SKM-1 (cell line): ENCODE measurements around the gene FAM185A.
"Not testable (repeated sequence)": the region's sequence is repeated elsewhere in the genome, so short reads cannot be mapped to it uniquely, and the experiment has no call there.

ENCODE experiments used
- DNase-seq: peaks from one replicate; lab custom pipeline; 2025; ENCODE audit not compliant: unreplicated experiment; lab: John Stamatoyannopoulos, UW

Gene FAM185A

DNA sequence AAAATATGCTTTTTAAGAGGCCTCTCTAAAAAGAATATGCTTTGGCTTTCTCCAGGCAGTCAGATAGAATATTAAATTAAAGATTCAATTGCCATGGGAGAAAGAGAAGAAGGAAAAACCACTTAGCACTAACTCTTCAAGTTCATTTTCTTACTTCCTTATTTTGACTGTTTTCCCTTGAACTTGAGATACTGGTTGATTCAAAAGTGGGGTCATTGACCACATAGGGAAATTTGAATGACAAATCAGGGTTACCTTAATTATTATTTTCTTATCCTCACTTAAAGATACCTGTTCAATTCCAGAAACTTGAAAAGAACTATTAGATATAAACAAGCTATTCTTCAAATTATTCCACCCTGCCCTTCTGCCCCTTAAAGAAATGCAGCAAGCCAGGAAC, 27.4 kb downstream of the FAM185A start:
- DNase-seq, result not testable (repeated sequence)

DNA sequence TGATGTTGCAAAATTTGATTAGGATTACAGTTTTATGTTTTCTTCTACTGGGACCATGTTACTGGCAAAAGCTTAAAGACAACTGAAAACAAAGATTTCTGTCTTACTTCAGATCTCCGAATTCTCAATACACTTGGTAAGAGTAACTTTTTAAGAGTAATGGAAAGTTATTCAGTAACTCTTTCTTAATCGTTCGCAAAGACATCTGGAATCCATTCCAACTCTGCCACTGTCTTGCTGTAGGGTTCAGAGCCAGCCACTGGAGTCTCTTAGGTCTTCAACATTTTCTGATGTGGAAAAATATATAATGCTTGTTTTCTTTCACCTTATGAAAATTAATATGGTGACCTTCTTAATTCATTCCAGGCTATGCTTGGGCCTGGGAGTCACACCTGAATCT, 29.9 kb downstream of the FAM185A start:
- DNase-seq, result not testable (repeated sequence)

DNA sequence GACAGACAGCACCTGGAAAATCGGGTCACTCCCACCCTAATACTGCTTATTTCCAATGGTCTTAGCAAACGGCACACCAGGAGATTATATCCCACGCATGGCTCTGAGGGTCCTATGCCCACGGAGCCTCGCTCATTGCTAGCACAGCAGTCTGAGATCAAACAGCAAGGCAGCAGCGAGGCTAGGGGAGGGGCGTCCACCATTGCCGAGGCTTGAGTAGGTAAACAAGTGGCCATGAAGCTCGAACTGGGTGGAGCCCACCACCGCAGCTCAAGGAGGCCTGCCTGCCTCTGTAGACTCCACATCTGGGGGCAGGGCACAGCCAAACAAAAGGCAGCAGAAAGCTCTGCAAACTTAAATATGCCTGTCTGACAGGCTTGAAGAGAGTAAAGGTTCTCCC, 32.1 kb downstream of the FAM185A start:
- not testable (repeated sequence) for DNase-seq

DNA sequence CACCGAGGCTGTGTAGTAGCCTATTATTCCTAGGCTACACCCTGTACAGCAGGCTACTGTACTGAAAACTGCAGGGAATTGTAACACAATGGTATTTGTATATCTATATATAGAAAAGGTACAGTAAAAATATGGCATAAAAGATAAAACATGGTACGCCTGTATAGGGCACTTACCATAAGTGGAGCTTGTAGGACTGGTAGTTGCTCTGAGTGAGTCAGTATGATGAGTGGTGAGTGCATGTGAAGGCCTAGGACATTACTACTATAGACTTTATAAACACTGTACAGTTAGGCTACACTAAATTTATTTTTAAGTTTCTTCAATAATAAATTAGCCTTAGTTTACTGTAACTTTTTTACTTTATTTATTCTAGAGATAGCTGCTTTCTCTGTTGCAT, 40.0 kb downstream of the FAM185A start:
- DNase-seq, result not testable (repeated sequence)

DNA sequence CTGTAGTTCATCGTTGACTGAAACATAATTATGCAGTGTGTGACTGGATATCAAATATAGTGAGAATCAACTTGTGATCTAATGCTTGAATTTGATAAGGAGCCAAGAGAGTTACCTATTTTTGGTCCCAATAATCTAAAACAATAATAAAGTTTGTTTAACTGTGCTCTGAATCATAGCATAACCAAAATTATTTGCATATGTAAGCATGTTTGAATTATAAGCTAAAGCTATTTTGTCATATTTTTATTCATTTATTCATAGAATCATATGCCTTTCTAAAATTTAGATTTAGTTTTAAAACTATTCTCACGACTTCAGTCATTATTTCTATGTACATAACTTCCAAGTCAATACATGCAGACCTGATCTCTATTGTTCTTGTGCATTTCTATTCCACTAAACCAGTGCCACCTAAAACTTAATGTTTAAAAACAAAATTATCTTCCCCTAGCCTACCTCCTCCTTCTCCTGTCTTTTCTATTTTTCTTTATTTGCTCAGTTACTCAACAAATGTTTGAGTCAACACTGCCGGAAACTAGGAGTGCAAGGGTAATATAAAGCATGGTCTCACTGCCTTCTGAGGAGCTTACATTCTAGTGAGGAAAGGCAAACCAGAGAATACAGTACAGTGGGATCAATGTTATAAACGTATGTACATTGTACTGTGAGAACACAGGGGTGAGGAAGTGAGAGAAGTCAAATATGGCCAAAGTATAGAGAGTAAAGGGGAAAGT, 41.7 kb downstream of the FAM185A start:
- DNase-seq, result not testable (repeated sequence)

DNA sequence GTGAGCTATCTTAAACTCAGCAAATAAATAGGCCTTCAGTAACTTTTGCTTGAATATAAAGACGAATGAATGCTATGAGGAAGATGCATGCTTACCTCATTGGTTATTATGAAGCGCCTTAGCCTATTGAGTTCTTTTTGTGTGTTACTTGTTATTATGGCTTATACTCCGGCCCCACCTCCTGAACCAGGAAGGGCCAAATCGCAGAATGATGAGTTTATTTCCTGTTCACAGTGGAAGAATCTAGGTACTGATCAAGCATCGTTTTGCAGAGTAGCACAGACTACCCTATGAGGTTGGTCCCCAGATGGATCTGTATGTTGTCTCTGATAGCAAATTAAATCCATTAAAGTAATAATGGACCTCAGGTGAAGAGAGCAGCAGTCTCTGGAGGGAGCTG, 42.6 kb downstream of the FAM185A start:
- DNase-seq, result not testable (repeated sequence)

DNA sequence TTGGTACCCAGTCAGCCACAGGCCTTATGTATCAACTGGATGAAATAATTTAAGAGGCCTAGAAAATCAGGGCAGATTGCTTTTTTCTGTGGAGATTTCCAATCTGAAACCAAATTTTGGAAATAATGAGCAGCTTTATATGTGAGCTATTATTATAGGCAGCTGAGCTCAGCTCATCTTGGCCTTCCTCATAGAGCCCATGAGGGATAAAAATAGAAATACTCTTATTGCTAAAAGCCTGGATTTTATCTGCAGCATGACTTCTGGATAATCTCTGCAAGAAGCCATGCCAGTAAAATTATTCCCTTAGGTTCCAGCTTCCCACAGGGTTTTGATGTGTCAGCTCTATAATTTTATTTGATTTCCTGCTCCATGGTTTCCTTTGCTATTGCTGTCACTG, 43.0 kb downstream of the FAM185A start:
- DNase-seq, result not testable (repeated sequence)

DNA sequence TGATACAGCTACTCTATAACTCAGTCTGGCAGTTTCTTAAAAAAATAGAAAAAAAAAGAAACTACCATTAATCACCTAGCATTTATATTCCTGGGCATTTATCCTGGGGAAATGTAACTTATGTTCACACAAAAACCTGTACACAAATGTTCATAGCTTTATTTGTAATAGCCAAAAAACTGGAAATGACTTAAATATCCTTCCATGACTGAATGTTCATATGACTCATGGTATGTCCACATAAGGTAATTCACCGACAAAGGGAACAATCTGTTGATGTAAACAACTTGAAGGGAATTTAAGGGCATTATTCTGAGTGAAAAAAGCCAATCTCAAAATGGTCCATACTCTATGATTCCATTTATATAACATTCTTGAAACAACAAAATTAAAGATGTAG, 45.8 kb downstream of the FAM185A start:
- DNase-seq, result not testable (repeated sequence)

DNA sequence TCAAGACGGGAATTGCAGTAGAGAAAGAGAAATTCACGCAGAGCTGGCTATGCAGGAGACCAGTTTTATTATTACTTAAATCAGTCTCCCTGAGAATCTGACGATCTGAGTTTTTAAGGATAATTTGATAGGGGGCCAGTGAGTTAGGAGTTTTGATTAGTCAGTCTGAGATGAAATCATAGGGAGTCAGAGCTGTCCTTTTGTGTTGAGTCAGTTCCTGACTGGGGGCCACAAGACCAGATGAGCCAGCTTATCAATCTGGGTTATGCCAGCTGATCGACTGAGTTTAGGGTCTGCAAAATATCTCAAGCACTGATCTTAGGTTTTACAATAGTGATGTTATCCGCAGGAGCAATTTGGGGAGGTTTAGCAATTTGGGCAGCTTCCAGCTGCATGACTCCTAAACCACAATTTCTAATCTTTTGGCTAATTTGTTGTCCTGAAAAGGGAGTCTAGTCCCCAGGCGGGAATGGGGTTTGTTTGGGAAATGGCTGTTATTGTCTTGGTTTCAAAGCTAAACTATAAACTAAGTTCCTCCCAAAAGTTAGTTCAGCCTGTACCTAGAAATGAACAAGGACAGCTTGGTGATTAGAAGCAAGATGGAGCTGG, 47.3 kb downstream of the FAM185A start:
- not testable (repeated sequence) for DNase-seq

DNA sequence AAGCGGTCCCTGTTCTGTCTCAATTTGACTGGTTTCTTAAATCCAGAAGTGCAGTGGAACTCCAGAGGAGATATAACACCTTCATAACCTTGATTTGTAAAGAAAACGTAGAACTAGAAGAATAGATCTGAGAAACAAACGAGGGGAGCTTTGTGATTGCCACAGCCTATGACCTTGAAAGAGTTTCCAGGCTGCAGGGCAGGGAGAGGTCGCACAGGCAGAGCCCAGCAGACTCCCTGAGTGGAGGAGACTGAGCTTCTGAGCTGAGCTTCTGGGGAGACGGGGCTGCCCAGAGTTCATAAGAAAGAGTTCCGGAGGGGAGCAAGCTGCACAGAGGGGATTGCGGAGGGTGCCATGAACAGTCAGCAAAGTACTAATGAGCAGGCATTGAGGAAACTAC, 57.8 kb downstream of the FAM185A start:
- no peak for DNase-seq

DNA sequence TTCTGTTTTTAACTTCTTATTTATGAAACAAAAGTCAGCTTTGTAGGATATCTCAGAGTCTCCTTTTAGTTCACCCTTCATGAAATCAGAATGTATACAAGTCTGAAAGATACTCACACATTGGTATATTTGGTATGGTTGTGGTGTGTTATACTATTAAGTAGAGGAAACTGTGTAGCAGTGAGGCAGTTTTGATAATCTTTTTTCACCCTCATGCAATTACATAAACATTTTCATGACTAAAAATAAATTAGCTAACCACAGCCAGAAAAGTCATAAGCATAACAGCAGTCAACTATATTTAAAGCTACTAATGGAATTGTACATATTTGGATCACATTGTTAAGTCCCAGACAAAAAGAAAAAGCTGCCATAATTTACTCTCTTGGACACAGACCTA, 62.1 kb downstream of the FAM185A start:
- DNase-seq, result no peak

DNA sequence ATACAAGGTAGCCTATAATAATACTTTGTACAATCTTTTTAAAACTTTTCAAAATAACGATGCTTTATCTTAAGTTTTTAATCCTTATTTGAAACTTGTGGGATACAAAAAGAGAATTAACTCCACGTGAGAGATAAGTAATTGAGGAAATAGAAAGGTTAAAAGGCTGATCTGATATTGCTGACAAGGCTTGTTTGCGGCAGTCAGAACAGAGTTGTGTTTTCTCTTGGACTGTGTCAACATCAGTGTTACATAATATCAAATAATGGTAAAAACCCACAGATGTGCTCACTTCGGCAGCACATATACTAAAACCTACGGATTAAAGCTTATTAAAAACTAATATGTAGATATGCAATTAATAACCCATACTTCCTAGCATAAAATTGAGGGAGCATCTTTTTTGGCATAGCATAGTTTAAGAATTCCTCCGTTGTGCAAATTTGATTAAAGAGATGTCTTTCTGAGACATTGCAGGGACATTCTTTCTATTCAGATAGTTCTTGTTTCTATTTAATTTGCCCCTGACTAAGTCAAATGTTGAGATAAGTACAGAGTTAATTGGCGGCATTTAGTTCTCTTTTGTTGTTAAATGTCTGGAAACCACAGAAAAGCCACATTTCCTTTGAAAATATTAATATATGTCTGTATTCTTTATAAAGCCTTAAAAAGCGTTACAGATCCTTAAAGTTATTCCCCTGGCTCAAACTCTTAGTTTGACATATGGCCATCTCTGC, 63.3 kb downstream of the FAM185A start:
- no peak for DNase-seq

DNA sequence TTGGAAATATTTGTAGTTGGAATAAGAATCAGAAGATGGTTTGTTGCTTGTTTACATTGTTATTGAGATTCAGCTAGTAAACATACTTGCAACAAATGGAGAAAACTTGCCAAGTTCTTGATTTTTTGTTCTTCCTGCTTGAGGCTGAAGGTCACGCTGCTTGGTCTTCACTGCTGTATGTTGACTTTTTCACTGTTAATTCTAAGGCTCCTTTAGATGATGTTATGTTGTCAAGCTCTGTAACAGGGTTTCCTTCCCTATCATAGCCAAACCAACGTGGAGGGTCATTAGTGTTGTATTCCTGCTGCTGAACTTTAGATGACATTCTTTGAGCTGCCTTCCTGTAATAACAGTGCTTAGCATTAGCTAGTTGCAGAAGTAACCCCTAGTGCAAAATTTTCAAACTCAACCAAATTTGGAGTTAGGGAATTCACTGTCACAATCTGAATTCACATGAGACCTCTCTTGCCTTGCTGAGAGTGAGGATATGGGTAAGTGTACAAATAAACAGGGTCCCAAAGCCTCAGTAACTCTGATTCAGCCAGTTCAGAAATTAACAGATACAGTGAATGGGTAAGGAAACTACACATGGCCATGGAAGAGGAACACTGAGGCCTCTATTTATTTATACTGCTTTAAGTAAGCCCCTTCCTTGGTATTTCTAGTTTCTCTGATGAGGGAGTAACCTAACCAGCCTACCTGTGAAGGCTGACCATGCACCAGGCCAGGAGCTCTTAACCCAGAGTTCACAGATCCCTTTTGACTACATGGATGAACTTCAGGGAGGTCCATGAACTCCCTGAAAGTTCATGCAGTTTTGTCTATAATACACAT, 64.6 kb downstream of the FAM185A start:
- DNase-seq, result no peak

DNA sequence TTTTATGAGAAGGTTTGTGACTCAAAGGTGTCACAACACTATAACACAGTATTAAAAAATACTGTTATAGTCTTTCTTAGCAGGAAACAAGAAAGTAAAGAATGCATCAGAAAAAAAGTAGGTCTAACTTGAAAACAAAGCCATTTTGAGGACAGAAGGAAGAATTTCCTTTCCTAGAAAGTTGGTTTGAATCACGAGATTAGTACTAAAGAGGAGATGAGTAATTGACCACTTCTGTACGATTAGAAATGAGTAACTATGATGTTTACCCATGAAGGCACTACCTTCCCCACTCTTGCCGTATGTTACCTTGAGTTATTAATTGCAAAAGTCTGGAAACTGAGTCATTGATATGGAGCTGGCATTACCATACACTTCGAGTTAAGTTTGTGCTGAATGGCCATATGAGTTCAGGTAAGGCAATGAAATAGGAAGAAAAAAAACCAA, 65.2 kb downstream of the FAM185A start:
- DNase-seq, result no peak

DNA sequence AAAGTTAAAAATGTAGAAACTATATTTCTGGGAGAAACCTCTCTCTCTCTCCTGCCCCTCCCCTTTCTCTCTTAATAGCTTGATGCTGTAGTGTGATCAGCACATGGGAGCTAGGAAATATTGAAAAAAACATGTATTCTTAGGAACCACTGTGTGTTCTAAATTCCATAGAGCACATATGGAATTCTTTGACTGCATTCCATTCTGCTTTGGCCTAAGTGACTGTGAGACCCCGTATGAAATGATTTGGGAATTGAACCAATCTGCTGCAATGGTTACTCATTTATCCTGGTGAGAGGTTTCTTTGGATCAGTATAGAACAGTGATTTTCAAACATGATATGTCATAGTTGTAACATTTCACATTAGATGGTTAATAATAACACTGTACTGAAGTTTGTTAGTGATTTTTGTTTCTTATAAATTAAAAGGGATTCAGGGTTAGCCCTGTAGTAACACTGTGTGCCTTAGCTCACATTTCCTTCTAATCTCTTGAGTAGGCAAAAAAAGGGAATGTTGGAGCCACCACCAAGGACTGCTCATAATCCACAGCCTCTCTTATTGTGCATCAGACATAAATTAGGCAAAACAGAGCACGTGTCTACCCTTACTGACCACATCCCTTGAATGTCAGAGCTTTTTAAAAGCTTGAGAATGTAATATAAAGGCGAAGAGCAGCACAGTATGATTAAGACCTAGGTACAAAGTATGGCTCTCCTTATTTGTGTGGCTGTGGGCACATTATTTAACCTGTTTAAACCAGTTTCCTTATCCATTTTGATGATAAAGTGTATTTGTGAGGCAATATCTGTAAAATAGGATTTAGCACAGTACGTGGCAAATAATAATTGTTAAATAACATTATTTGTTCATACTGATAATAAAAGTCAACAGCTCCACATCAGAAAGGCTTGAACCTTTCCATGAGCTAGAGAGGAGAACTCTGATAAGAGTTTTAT, 69.1 kb downstream of the FAM185A start:
- no peak for DNase-seq

DNA sequence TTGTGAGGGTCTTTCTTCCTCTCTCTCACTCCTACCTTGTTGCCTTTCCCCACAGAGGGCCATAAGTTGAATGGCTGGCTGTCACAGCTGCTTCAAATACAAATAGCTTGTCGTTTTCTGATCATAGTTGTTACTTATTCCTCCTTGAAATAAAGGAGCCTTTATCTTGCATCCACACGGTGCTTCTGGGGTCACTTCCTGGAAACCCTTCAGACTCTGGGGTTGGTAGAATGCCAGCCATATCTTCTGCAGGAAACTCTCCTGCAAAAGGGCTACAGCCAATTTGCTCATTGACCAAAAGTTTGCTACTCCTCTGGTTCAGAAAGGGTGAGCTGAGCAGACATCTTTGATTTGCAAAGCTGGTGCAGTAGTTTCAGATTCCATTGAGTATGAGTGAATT, 70.4 kb downstream of the FAM185A start:
- DNase-seq, result no peak

DNA sequence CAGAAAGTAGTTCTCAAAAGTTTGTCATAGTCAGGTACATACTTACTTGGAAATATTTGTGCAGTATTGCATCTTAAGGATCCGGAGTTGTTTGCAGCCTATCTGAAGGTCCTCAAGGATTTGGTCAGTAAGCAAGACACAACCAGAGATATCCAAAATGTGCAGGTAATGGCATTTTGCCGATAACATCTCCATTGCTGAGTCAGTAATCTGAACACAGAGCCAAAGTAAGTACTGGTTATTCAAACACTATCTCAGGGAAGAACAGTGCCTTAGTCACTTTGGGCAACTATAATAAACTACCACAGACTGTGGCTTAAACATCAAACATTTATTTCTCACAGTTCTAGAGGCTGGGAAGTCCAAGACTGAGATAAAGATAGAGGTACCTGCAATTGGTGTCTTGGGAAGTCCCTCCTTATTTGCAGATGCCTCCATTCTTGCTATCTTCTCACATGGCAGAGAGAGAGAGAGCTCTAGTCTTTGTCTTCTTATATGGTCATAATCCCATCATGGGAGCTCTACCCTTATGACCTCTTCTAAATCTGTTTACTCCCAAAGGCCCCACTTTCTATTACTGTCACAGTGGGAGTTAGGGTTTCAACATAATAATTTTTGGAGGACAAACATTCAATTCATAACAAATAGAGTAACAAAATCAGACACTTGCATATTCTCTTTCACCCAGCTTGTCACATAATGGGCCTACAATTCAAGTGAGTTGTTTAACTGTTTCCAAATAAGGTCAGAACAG, 73.4 kb downstream of the FAM185A start:
- DNase-seq, result no peak

DNA sequence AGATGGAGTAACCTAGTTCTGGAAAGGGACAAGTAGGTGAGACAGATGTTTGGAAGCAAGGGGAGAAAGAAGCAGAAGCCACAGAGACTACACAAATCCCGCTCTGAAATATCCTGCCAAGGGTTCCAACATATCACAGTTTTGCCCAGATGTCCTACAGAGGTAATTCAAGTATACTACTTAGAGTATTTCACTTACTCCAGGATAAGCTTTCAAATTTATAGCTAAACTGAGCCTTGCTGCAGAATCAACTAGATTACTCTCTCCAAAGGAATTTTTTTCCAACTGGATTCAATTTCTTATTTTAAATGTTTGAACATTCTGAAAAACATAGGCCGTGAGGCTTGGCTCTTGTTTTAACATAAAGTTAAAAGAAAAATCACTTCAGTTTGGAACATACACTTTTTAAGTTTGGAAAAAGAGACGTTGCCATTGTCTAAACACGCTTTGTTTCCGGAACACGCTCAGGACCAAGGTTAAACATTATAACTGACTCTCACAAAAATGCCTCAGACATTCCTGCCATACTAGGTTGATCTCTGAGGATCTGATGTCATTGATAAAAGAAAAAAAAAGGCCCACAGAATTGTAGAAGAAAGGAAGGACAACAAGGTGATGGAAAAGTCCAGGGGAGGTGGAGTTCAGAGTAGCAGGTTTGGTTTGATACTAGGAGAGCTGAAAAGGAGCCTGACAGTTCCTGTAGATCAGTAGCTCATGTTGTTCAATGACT, 74.8 kb downstream of the FAM185A start:
- DNase-seq, result no peak

DNA sequence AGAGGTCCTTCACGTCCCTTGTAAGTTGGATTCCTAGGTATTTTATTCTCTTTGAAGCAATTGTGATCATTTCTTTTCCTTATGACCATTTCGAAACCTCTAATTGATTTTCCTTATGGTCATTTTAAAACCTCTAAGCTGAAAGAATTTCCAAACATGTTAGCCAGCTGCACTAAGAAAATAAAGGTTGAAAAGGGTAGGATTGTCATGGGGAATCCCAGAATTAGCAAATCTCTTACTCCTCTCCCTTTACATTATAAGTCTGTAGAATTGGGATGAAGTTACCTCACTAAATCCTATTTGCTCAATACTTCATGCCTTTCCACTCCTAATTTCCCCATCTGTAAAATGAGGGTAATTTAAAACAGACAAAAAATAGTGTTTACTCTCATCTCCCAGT, 79.5 kb downstream of the FAM185A start:
- no peak for DNase-seq
